Left ventricle myocardium inferior (tissue), 1 donor: ENCODE data around the gene AGAP1. TPM values are rescaled to one million over a fixed set of nuclear protein-coding genes. Genes with fewer than 3 reads are reported as not detected.

Experiments used
- DNase-seq: peaks from one replicate; pipeline ENCODE4 v3.0.0-alpha.2; 2020
- H3K27ac ChIP-seq: fragments of 200-600 bp; replicated peaks from 2 replicates; pipeline ENCODE4 v1.8.0; 2021
- H3K27me3 ChIP-seq: fragments of 200-600 bp; 2 replicates; pipeline ENCODE4 v1.8.0; 2021; ENCODE audit warnings: low read depth
- H3K36me3 ChIP-seq: fragments of 200-600 bp; 2 replicates; pipeline ENCODE4 v1.8.0; 2021
- H3K4me1 ChIP-seq: fragments of 200-600 bp; 2 replicates; pipeline ENCODE4 v1.8.0; 2021
- H3K4me3 ChIP-seq: fragments of 200-600 bp; 2 replicates; pipeline ENCODE4 v1.8.0; 2021; ENCODE audit warnings: mild to moderate bottlenecking, moderate library complexity
- H3K9me3 ChIP-seq: fragments of 200-600 bp; replicated peaks from 2 replicates; pipeline ENCODE4 v1.8.0; 2021
- CTCF ChIP-seq: fragments of 200-600 bp; IDR thresholded peaks from 2 replicates; pipeline ENCODE4 v1.8.0; 2021; ENCODE audit warnings: antibody characterized with exemption, mild to moderate bottlenecking, borderline replicate concordance
- intact Hi-C: fragments of 100-400 bp; cut with micrococcal nuclease; formaldehyde crosslinking; loops from one replicate; pipeline ENCODE4 v1.11.0; 2022
- total RNA-seq: library from RNA; stranded (reverse); fragmentation: NEBNext Ultra II Directional; extraction: Animal tissue kit (Norgen Biotek cat#: 25700); gene quantifications from one replicate; pipeline ENCODE4 v1.2.1, GENCODE V29; 2021
- donor health status: DM: no; HTN: yes; CAD: no; lungs with severe emphysema.

The AGAP1 gene
- total RNA-seq, 1 donor from 2014 or later, result 18.1 TPM

GRCh38 chr2:235595422-235596010, 101.7 kb downstream of the AGAP1 start:
- H3K36me3 ChIP-seq, result no peaks in the 10 kb centered on the region
- intact Hi-C loops, result no loop called here
- H3K9me3 ChIP-seq, result no peaks in the 10 kb centered on the region
- no peak overlapping the region for H3K4me3 ChIP-seq
- peaks cover 11% of the 10 kb centered on the region for H3K4me1 ChIP-seq
- H3K27me3 ChIP-seq, result no peaks in the 10 kb centered on the region
- DNase-seq, result peak; percentile 73
- peak; percentile 91 for TF ChIP-seq CTCF
- no peak overlapping the region for H3K27ac ChIP-seq

DNA sequence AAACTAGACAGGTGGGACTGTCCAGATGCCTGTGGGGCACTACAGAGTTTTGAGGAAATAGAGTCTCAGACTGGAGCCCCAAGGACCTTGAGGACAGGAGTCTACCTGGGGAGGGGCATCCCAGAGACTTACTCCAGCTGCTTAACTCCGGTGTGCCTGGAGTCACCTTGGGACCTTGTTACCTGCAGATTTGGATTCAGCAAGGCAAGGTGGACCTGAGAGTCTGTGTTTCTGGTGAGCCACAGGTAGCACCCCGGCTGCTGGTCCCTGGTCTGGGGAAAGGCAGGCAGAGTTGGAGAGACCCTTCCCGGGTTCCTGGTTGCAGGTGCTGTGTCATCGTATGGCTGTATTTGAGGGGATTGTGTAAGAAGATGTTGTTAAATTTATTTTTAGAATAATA, 102.4 kb downstream of the AGAP1 start:
- intact Hi-C loops, result no loop called here

GRCh38 chr2:235597081-235597615, 103.3 kb downstream of the AGAP1 start:
- H3K27me3 ChIP-seq, result no peaks in the 10 kb centered on the region
- H3K4me1 ChIP-seq, result peaks cover 11% of the 10 kb centered on the region
- intact Hi-C loops, result no loop called here
- H3K27ac ChIP-seq, result no peak overlapping the region
- H3K4me3 ChIP-seq, result no peak overlapping the region
- no peak for TF ChIP-seq CTCF
- DNase-seq, result no peak
- H3K9me3 ChIP-seq, result no peaks in the 10 kb centered on the region
- H3K36me3 ChIP-seq, result no peaks in the 10 kb centered on the region

More for the DNA sequence above, 102.4 kb downstream of the AGAP1 start:
- H3K27me3 ChIP-seq, result no peaks in the 10 kb centered on the region
- DNase-seq, result no peak
- no peaks in the 10 kb centered on the region for H3K9me3 ChIP-seq
- no peak for TF ChIP-seq CTCF
- no peaks in the 10 kb centered on the region for H3K36me3 ChIP-seq
- H3K27ac ChIP-seq, result no peak overlapping the region
- H3K4me1 ChIP-seq, result peaks cover 11% of the 10 kb centered on the region
- H3K4me3 ChIP-seq, result no peak overlapping the region

GRCh38 chr2:235598026-235598425, 104.2 kb downstream of the AGAP1 start:
- Histone ChIP-seq H3K27me3 (no peaks in the 10 kb centered on the region), H3K4me3 (no peak overlapping the region), H3K4me1 (peaks cover 11% of the 10 kb centered on the region), H3K36me3 (no peaks in the 10 kb centered on the region), H3K9me3 (no peaks in the 10 kb centered on the region), H3K27ac (no peak overlapping the region)
- DNase-seq, result no peak
- no peak for TF ChIP-seq CTCF
- intact Hi-C loops, result no loop called here

DNA sequence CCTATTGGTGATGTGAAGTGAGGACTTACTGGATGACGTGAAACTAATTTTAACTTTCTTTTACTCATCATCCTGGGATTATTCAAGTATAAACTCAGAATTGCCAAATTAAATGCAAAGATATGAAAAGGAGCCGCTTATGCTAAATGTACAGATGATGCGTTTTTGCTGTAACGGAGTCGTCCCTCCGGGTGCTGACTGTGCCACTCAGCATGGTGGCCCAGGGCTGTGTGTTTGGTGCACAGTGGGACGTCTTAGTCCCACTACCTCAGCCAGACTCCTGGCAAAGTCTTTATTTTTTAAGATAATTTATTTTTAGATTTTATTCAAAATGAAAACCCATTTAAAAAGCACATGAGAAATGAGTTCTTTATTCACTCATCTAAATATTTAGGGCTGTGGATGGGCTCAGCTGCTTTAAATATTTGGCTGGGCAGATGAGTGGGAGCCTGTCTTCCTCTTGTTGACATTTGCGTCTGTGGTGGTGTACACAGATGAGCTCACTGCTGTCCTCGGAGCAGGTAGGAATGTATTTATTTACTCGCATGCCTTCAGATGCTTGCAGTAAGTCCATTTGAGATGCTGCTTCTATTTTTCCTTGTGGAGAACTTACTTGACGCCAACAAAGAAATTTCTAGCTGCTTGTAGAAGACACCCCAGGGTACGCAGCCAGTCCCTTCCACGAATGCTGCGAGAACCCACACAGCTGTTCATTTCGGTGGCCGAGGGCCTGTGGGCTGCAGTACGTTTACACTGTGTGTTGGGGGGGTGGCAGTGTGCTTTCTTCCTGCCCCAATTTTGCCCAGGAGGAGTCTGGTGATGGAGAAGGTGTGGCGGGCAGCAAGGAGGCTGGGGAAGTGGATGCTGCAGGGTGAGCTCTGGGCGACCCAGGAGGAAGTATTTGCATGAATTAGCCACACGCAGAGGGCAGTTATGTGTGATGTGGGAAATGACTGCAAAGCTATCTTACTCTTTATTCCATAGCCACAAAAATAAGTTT, 105.0 kb downstream of the AGAP1 start:
- Histone ChIP-seq H3K27ac (no peak overlapping the region), H3K36me3 (no peaks in the 10 kb centered on the region), H3K9me3 (no peaks in the 10 kb centered on the region), H3K4me3 (no peak overlapping the region), H3K4me1 (peaks cover 16% of the 10 kb centered on the region), H3K27me3 (no peaks in the 10 kb centered on the region)
- intact Hi-C loops, result no loop called here
- no peak for TF ChIP-seq CTCF
- no peak for DNase-seq
